HG03439 (cell line): Measurements from ENCODE around the gene WASF2.

Source experiments
- ATAC-seq: cut with Tn5 transposase; IDR thresholded peaks from one replicate; pipeline ENCODE4 v1.9.1; 2021; ENCODE audit warnings: mild to moderate bottlenecking, moderate library complexity; ENCODE audit not compliant: unreplicated experiment

Gene WASF2

GRCh38 chr1:27363766-27364695, 125.9 kb downstream of the WASF2 start:
- no peak for ATAC-seq

- ATAC-seq, result no peak
Observed at GRCh38 chr1:27361553-27361952, 128.4 kb downstream of the WASF2 start.

GRCh38 chr1:27361044-27361402, 128.9 kb downstream of the WASF2 start:
- no peak for ATAC-seq

GRCh38 chr1:27360159-27361043, 129.6 kb downstream of the WASF2 start:
- no peak for ATAC-seq

GRCh38 chr1:27359822-27360158, 130.2 kb downstream of the WASF2 start:
- no peak for ATAC-seq

GRCh38 chr1:27358928-27359313, 131.0 kb downstream of the WASF2 start:
- ATAC-seq, result no peak

GRCh38 chr1:27358038-27358927, 131.7 kb downstream of the WASF2 start:
- no peak for ATAC-seq

GRCh38 chr1:27357281-27358037, 132.5 kb downstream of the WASF2 start:
- peak; percentile 54 for ATAC-seq

GRCh38 chr1:27356619-27357280, 133.2 kb downstream of the WASF2 start:
- peak; percentile 39 for ATAC-seq

- no peak for ATAC-seq
Observed at GRCh38 chr1:27356277-27356618, 133.7 kb downstream of the WASF2 start.

GRCh38 chr1:27355683-27356082, 134.3 kb downstream of the WASF2 start:
- ATAC-seq, result no peak
